ENCODE results near the gene CLEC11A. TPM values are rescaled to one million over a fixed set of nuclear protein-coding genes. Genes with fewer than 3 reads are reported as not detected.

CLEC11A gene
- total RNA-seq, 1 donor: 23.5 TPM

DNA sequence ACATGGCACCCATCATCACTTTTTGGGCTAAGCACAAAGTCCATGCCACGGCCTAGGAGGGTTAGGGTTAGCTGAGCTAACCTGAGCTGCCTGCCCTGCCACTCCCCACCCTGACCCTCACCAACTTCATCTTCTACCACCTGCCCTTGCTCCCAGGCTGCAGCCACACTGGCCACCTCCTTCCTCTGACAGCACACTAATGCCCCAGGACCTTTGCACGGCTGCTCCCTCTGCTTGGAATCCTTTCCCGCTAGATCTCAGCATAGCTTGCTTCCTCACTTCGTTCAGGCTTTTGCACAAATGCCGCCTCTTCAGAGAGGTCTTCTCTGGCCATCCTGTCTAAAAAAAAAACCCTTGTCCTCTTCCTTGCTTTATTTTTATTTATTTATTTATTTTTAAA is 16.8 kb upstream of the CLEC11A start:
- Histone ChIP-seq H3K27ac (ENCODE audit: low read depth, low read length) (no peak overlapping the region), H4K20me1 (ENCODE audit: insufficient read depth, low read length) (no peaks in the 10 kb centered on the region), H2AFZ (ENCODE audit: low read length) (no peak overlapping the region), H3K4me3 (ENCODE audit: insufficient read depth, low read length) (no peak overlapping the region), H3K36me3 (ENCODE audit: insufficient read depth, low read length) (no peaks in the 10 kb centered on the region), H3K9me3 (ENCODE audit: low read depth, low read length) (no peaks in the 10 kb centered on the region), H3K27me3 (ENCODE audit: insufficient read depth, low read length) (no peaks in the 10 kb centered on the region), H3K79me2 (ENCODE audit: insufficient read depth, low read length) (no peaks in the 10 kb centered on the region), H3K4me1 (ENCODE audit: insufficient read depth, low read length) (no peaks in the 10 kb centered on the region), H3K4me2 (ENCODE audit: insufficient read depth, low read length) (no peak overlapping the region)
- TF ChIP-seq, protein P1, sequence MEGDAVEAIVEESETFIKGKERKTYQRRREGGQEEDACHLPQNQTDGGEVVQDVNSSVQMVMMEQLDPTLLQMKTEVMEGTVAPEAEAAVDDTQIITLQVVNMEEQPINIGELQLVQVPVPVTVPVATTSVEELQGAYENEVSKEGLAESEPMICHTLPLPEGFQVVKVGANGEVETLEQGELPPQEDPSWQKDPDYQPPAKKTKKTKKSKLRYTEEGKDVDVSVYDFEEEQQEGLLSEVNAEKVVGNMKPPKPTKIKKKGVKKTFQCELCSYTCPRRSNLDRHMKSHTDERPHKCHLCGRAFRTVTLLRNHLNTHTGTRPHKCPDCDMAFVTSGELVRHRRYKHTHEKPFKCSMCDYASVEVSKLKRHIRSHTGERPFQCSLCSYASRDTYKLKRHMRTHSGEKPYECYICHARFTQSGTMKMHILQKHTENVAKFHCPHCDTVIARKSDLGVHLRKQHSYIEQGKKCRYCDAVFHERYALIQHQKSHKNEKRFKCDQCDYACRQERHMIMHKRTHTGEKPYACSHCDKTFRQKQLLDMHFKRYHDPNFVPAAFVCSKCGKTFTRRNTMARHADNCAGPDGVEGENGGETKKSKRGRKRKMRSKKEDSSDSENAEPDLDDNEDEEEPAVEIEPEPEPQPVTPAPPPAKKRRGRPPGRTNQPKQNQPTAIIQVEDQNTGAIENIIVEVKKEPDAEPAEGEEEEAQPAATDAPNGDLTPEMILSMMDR (IDR thresholded peaks at IDR 0.05; ENCODE audit: extremely low read depth, low read depth, low read length): no peak
- no peak for DNase-seq (ENCODE audit: insufficient read length, low spot score, missing footprints)

DNA sequence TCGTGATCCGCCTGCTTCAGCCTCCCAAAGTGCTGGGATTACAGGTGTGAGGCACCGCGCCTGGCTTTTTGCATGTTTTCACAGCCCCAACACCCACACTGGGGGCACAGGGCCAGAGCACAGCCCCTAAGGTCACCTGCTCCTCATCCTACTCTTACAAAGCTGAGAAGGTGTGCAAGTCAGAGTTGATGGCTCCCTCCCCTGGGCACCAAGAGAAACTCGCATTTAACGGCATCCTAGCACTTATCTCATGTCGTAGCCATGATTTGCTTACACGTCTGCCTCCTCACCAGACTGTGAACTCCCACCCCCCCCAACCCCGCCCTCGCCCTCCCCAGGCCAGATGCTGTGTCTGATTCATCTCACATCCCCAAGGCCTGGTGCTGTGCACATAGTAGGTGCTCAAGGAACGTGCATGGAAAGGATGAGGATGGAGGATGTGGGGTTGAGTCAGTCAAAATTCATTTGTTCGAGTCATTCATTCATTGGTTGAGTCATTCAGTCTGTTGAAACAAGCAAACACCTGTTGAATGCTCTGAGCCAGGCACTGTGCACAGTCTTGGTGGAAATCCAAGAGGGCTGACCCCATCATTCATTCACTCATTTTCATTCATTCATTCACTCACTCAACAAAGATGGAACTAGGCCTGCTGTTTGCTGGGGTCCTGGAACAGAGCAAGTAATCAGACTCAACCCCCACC is 14.8 kb upstream of the CLEC11A start:
- Histone ChIP-seq H3K4me1 (ENCODE audit: insufficient read depth, low read length) (no peaks in the 10 kb centered on the region), H3K4me3 (ENCODE audit: insufficient read depth, low read length) (no peak overlapping the region), H3K4me2 (ENCODE audit: insufficient read depth, low read length) (no peak overlapping the region), H4K20me1 (ENCODE audit: insufficient read depth, low read length) (no peaks in the 10 kb centered on the region), H2AFZ (ENCODE audit: low read length) (no peak overlapping the region), H3K27me3 (ENCODE audit: insufficient read depth, low read length) (no peaks in the 10 kb centered on the region), H3K79me2 (ENCODE audit: insufficient read depth, low read length) (no peaks in the 10 kb centered on the region), H3K27ac (ENCODE audit: low read depth, low read length) (no peak overlapping the region), H3K9me3 (ENCODE audit: low read depth, low read length) (no peaks in the 10 kb centered on the region), H3K36me3 (ENCODE audit: insufficient read depth, low read length) (no peaks in the 10 kb centered on the region)
- TF ChIP-seq, protein P1 (IDR thresholded peaks at IDR 0.05; ENCODE audit: extremely low read depth, low read depth, low read length): no peak
- DNase-seq (ENCODE audit: insufficient read length, low spot score, missing footprints): no peak

GRCh38 chr19:50710094-50710493 is 13.1 kb upstream of the CLEC11A start:
- Histone ChIP-seq H2AFZ (ENCODE audit: low read length) (no peak overlapping the region), H3K27ac (ENCODE audit: low read depth, low read length) (no peak overlapping the region), H3K27me3 (ENCODE audit: insufficient read depth, low read length) (no peaks in the 10 kb centered on the region), H3K4me2 (ENCODE audit: insufficient read depth, low read length) (no peak overlapping the region), H4K20me1 (ENCODE audit: insufficient read depth, low read length) (no peaks in the 10 kb centered on the region), H3K9me3 (ENCODE audit: low read depth, low read length) (no peaks in the 10 kb centered on the region), H3K79me2 (ENCODE audit: insufficient read depth, low read length) (no peaks in the 10 kb centered on the region), H3K4me1 (ENCODE audit: insufficient read depth, low read length) (no peaks in the 10 kb centered on the region), H3K4me3 (ENCODE audit: insufficient read depth, low read length) (no peak overlapping the region), H3K36me3 (ENCODE audit: insufficient read depth, low read length) (no peaks in the 10 kb centered on the region)
- DNase-seq (ENCODE audit: insufficient read length, low spot score, missing footprints): no peak
- TF ChIP-seq, protein P1 (IDR thresholded peaks at IDR 0.05; ENCODE audit: extremely low read depth, low read depth, low read length): peak; percentile 17

GRCh38 chr19:50710612-50711011 is 12.6 kb upstream of the CLEC11A start:
- no peak overlapping the region for H2AFZ ChIP-seq (ENCODE audit: low read length)
- TF ChIP-seq, protein P1 (IDR thresholded peaks at IDR 0.05; ENCODE audit: extremely low read depth, low read depth, low read length): no peak
- DNase-seq (ENCODE audit: insufficient read length, low spot score, missing footprints): peak; percentile 43

More at GRCh38 chr19:50710612-50711011, 12.6 kb upstream of the CLEC11A start:
- H3K4me1 ChIP-seq (ENCODE audit: insufficient read depth, low read length): no peaks in the 10 kb centered on the region
- H3K4me2 ChIP-seq (ENCODE audit: insufficient read depth, low read length): no peak overlapping the region
- no peak overlapping the region for H3K27ac ChIP-seq (ENCODE audit: low read depth, low read length)
- no peaks in the 10 kb centered on the region for H3K79me2 ChIP-seq (ENCODE audit: insufficient read depth, low read length)
- H3K36me3 ChIP-seq (ENCODE audit: insufficient read depth, low read length): no peaks in the 10 kb centered on the region
- H3K4me3 ChIP-seq (ENCODE audit: insufficient read depth, low read length): no peak overlapping the region
- no peaks in the 10 kb centered on the region for H4K20me1 ChIP-seq (ENCODE audit: insufficient read depth, low read length)
- no peaks in the 10 kb centered on the region for H3K9me3 ChIP-seq (ENCODE audit: low read depth, low read length)
- no peaks in the 10 kb centered on the region for H3K27me3 ChIP-seq (ENCODE audit: insufficient read depth, low read length)
